Peyer's patch (tissue), 4 donors: ENCODE data around the gene FSTL3. TPM values are rescaled to one million over a fixed set of nuclear protein-coding genes. Genes with fewer than 3 reads are reported as not detected.
"Not testable (repeated sequence)": the region's sequence is repeated elsewhere in the genome, so short reads cannot be mapped to it uniquely, and the experiment has no call there.

Experiments
- DNase-seq, 3 donors: peaks; one replicate each; pipeline ENCODE4 v3.0.0-alpha.2; 2017 to 2019
- H3K27ac ChIP-seq, 4 donors: fragments of 200-600 bp; sonication (generic); one replicate each; pipeline ENCODE4 v1.5.1; 2016 to 2019
- H3K27me3 ChIP-seq, 2 donors: fragments of 200-600 bp; sonication (generic); one replicate each; pipeline ENCODE4 v1.5.1; 2019
- H3K36me3 ChIP-seq, 3 donors: fragments of 200-600 bp; sonication (generic); one replicate each; pipeline ENCODE4 v1.5.1; 2016 to 2019
- H3K4me1 ChIP-seq, 4 donors: fragments of 200-600 bp; sonication (generic); one replicate each; pipeline ENCODE4 v1.5.1; 2016 to 2019
- H3K4me3 ChIP-seq, 4 donors: fragments of 200-600 bp; sonication (generic); 1 replicate in 3 of 4; 2 replicates in 1 of 4; pipeline ENCODE4 v1.5.1; 2016 to 2019; ENCODE audit warnings: mild to moderate bottlenecking in 1 of 4
- H3K9me3 ChIP-seq, 4 donors: fragments of 200-600 bp; sonication (generic); one replicate each; pipeline ENCODE4 v1.5.1; 2016 to 2019; ENCODE audit warnings: mild to moderate bottlenecking in 1 of 4
- POLR2A ChIP-seq, 2 donors: fragments of 450-650 bp; IDR thresholded peaks; one replicate each; pipeline ENCODE4 v1.5.1; 2017; ENCODE audit warnings: antibody characterized with exemption in 2 of 2, mild to moderate bottlenecking in 2 of 2, moderate library complexity in 2 of 2
- total RNA-seq, 4 donors: library from RNA; depleted of rRNA; stranded (reverse); fragments of >200 nt; gene quantifications; one replicate each; pipeline ENCODE4 v1.1.0, GENCODE V29; 2016
- TF ChIP-seq, protein P1 (sequence below), 6 experiments: fragments of 450-650 bp in 4 of 6; fragments of 200-600 bp in 2 of 6; sonication (generic) in 1 of 6; IDR thresholded peaks; one replicate each; pipeline ENCODE4 v1.5.1; 2017 to 2019; ENCODE audit warnings: antibody characterized with exemption in 6 of 6, mild to moderate bottlenecking in 3 of 6, moderate library complexity in 1 of 6

FSTL3 gene
- total RNA-seq = 10 to 100 TPM; 13.8 to 94.9 (median 34.9) TPM

DNA sequence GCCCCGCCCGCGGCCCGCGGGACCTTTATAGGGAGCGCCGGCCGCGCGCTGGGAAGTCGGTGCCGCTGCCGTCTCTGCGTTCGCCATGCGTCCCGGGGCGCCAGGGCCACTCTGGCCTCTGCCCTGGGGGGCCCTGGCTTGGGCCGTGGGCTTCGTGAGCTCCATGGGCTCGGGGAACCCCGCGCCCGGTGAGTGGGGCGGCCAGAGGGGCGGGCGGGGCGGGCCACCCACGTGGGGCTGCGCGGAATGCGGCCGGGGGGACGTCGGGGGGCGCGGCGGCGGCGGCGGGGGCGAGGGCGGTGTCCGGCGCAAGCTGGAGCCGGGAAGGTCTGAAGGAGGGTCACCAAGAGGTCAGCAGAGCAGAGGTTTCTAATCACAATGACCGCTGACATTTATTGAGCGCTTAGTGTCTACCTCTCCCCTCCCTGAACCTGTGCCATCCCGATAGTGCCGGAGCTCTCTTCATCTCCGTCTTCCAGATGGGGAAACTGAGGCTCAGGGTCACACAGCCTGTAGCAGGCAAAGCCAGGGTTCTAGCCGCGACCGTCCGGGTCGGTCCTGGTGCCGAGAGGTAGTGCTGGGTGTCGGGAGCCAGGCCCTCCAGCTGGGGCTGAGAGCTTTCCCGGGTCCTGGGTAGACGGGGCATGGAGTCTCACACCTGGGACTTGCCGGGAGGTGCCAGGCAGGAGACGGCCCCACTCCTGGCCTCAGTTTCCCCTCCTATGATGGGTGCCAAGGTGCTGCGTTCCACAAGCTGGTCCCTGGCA is at the start of gene FSTL3:
Gene FSTL3, plus strand, starts transcription at position 54 of the 767 bp plus-strand sequence. Its CDS starts 32 bp downstream, at position 86.
- Histone ChIP-seq H3K27me3 (peaks cover 0 to 3% of the 10 kb centered on the region in 2 donors), H3K27ac (peak within 1 kb of the TSS; percentile 60 to 86 (median 73)), H3K4me1 (peaks cover 3 to 42% (median 12%) of the 10 kb centered on the region in 4 donors), H3K4me3 (peak within 1 kb of the TSS; percentile 31 to 52 (median 41)), H3K9me3 (no peaks in the 10 kb centered on the region), H3K36me3 (no peaks in the 10 kb centered on the region)
- no peak for DNase-seq
- TF ChIP-seq, protein P1, sequence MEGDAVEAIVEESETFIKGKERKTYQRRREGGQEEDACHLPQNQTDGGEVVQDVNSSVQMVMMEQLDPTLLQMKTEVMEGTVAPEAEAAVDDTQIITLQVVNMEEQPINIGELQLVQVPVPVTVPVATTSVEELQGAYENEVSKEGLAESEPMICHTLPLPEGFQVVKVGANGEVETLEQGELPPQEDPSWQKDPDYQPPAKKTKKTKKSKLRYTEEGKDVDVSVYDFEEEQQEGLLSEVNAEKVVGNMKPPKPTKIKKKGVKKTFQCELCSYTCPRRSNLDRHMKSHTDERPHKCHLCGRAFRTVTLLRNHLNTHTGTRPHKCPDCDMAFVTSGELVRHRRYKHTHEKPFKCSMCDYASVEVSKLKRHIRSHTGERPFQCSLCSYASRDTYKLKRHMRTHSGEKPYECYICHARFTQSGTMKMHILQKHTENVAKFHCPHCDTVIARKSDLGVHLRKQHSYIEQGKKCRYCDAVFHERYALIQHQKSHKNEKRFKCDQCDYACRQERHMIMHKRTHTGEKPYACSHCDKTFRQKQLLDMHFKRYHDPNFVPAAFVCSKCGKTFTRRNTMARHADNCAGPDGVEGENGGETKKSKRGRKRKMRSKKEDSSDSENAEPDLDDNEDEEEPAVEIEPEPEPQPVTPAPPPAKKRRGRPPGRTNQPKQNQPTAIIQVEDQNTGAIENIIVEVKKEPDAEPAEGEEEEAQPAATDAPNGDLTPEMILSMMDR (IDR thresholded peaks at IDR 0.05) = no peak
- no peak for TF ChIP-seq POLR2A (IDR thresholded peaks at IDR 0.05)

DNA sequence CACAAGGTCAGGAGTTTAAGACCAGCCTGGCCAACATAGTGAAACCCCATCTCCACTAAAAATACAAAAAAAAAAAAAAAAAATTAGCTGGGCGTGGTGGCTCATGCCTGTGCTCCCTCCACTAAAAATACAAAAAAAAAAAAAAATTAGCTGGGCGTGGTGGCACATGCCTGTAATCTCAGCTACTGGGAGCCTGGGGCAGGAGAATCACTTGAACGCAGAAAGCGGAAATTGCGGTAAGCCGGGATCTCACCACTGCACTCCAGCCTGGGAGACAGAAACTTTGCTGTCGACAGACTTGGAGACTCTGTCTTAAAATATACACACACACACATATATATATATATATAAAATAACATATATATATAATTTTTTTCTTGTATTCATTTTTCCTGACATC is 49.6 kb upstream of the FSTL3 start:
- H3K4me1 ChIP-seq, H3K4me3 ChIP-seq, H3K27ac ChIP-seq, H3K9me3 ChIP-seq, H3K27me3 ChIP-seq, DNase-seq: not testable (repeated sequence)
- H3K36me3 ChIP-seq = peaks cover 0 to 70% (median 0%) of the 10 kb centered on the region in 3 donors

DNA sequence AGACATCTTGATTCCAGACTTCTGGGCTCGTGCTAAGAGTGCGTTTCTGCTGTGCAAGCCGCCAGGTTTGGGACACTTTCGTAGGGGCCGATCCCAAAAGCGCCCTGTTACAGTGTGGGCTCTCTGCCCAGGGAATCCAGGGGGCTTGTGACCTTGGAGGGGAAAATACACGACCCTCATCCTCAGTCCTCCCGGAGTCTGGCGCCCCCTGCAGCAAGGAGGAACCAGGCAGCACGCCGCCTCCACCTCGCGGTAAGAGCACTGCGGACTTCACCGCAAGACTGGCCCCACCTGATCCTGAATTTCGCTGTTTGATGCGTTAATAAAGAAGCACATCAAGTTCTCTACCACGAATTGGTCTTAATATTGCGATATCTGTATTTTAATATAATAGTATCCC is 48.0 kb upstream of the FSTL3 start:
- Histone ChIP-seq H3K4me1 (peaks cover 0 to 19% (median 5%) of the 10 kb centered on the region in 4 donors), H3K27ac (no peak overlapping the region), H3K4me3 (no peak overlapping the region), H3K9me3 (no peaks in the 10 kb centered on the region), H3K27me3 (no peaks in the 10 kb centered on the region), H3K36me3 (peaks cover 0 to 59% (median 0%) of the 10 kb centered on the region in 3 donors)
- TF ChIP-seq POLR2A (IDR thresholded peaks at IDR 0.05) = no peak
- TF ChIP-seq, protein P1 (IDR thresholded peaks at IDR 0.05) = peak in 1 of 6 experiments; percentile 19
- DNase-seq = no peak

DNA sequence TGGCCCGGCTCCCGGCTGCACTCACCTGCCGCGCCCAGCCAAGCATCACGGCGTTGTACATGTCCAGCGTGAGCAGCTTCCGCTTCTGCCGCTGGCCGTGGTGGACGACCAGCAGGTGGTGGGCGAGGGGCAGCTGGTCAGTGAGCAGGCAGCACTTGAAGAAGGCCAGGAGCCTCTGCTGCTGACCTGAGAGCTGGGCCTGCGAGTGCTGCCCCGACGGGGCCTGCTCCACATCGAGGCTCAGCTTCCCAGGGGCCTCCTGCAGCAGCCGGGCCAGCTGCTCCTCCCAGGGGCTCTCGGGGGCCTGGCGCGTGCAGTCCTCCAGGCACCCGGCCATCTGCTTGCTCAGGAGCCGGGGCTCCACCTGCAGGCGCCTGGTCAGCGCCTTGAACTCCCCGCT is 46.7 kb upstream of the FSTL3 start:
- not testable (repeated sequence) for H3K27ac ChIP-seq, H3K4me3 ChIP-seq, H3K27me3 ChIP-seq, DNase-seq, H3K9me3 ChIP-seq
- H3K36me3 ChIP-seq = peaks cover 0 to 51% (median 0%) of the 10 kb centered on the region in 3 donors
- peaks cover 0 to 26% (median 12%) of the 10 kb centered on the region in 4 donors for H3K4me1 ChIP-seq

DNA sequence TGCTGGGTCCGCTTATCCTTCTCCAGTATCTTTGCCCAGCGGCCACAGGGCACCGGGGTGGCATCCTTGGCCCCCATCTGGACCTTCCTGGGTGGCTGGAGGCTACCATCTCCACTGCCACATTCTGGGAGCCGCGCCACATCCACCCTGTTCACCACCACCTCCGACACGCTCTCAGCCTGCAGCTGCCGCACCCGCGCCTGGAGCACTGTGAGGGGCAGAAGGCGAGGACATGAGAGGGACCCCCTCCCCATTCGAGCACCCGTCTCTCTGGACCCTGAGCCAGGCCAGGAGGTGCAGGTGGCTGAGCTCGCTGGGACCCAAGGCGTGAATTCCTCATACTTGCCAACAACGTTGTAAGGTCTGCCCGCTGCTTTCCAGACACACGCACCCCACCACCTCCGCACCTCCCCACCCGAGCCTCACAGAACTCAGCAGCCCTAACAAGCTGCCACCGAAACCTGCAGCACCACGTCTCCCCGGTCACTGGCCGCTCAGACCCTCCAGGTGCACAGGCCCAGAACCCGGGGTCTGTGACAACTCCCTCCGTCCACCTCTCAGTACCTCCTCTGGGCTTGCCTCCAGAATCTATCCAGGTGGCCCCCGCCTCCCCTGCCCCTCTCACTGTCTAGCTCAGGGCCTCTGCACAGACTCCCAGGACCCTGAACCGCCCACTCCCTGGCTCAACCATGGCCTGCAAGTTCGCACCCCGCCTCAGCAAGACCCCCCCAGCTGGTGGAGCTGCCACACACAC is 46.1 kb upstream of the FSTL3 start:
- peaks cover 0 to 26% (median 12%) of the 10 kb centered on the region in 4 donors for H3K4me1 ChIP-seq
- peaks cover 0 to 45% (median 0%) of the 10 kb centered on the region in 3 donors for H3K36me3 ChIP-seq

DNA sequence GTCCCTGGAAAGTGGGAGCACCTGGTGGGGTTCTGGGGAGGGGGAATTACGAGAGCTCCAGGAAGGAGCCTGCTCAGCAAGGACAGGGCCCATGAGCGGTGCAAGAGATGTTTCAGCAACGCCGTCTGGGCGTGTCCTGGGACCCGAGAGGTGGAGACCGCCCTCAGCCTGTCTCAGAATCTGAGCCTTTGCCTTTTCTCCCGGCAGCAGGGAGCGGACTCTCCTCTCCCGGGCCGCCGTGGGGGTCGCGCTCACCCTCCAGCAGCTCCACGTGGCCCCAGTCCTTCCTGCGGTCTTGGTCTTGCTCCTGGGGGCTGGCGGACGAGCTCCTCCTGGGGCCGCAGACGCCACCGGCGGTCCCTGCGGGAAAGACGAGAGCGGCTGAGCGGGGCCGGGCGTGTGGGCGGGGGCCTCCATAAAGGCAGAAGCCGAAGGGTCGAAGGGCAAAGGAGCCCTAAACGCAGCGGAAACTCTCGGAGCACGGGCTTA is 43.6 kb upstream of the FSTL3 start:
- Histone ChIP-seq H3K4me3 (peak overlapping the region; percentile 54 to 99 (median 72)), H3K4me1 (peaks cover 0 to 26% (median 12%) of the 10 kb centered on the region in 4 donors), H3K36me3 (peaks cover 0 to 36% (median 0%) of the 10 kb centered on the region in 3 donors), H3K27ac (peak overlapping the region; percentile 63 to 86 (median 84)), H3K9me3 (no peaks in the 10 kb centered on the region), H3K27me3 (no peaks in the 10 kb centered on the region)
- no peak for TF ChIP-seq POLR2A (IDR thresholded peaks at IDR 0.05)
- TF ChIP-seq, protein P1 (IDR thresholded peaks at IDR 0.05) = no peak
- DNase-seq = peak in 2 of 3 donors; percentile 81 to 83

More for the DNA sequence above, 46.1 kb upstream of the FSTL3 start:
- H3K4me3 ChIP-seq = no peak overlapping the region
- no peak for TF ChIP-seq POLR2A (IDR thresholded peaks at IDR 0.05)
- TF ChIP-seq, protein P1 (IDR thresholded peaks at IDR 0.05) = no peak
- no peak overlapping the region for H3K27ac ChIP-seq
- no peaks in the 10 kb centered on the region for H3K9me3 ChIP-seq
- no peaks in the 10 kb centered on the region for H3K27me3 ChIP-seq
- DNase-seq = no peak
